SK-N-SH treated with all-trans-retinoic acid at 6 μM for 48 hours (cell line): ENCODE results near the gene ADPRH.
"Not testable (repeated sequence)": the region's sequence is repeated elsewhere in the genome, so short reads cannot be mapped to it uniquely, and the experiment has no call there.

Experiments
- ATAC-seq: fragments of 200-7000 bp; cut with Tn5 transposase; 3 replicates; pipeline ENCODE4 v1.9.1; 2020; ENCODE audit warnings: mild to moderate bottlenecking, moderate library complexity
- ARNTL ChIP-seq: fragments of 450-650 bp; formaldehyde crosslinking; IDR thresholded peaks from 2 replicates; pipeline ENCODE4 v1.5.0; 2020; ENCODE audit warnings: low read depth, mild to moderate bottlenecking, moderate library complexity, borderline replicate concordance
- BACH2 ChIP-seq: fragments of 250-450 bp; sonication (Bioruptor Pico); IDR thresholded peaks from 2 replicates; pipeline ENCODE4 v1.9.0; 2021; ENCODE audit warnings: mild to moderate bottlenecking, borderline replicate concordance
- CREB5 ChIP-seq: fragments of 250-450 bp; sonication (Bioruptor Pico); IDR thresholded peaks from 2 replicates; pipeline ENCODE4 v1.5.1; 2020; ENCODE audit warnings: low read depth, mild to moderate bottlenecking, moderate library complexity
- CSRNP3 ChIP-seq: fragments of 250-450 bp; sonication (Bioruptor Pico); IDR thresholded peaks from 2 replicates; pipeline ENCODE4 v1.5.1; 2021; ENCODE audit warnings: mild to moderate bottlenecking, moderate library complexity
- GLIS3 ChIP-seq: fragments of 250-450 bp; sonication (Bioruptor Pico); IDR thresholded peaks from 2 replicates; pipeline ENCODE4 v1.5.0; 2020; ENCODE audit warnings: mild to moderate bottlenecking, moderate library complexity
- ISL1 ChIP-seq: fragments of 250-450 bp; sonication (Bioruptor Pico); IDR thresholded peaks from 2 replicates; pipeline ENCODE4 v2.1.2; 2022; ENCODE audit warnings: mild to moderate bottlenecking, moderate library complexity
- OSR1 ChIP-seq: fragments of 250-450 bp; sonication (Bioruptor Pico); IDR thresholded peaks from 2 replicates; pipeline ENCODE4 v1.8.0; 2022; ENCODE audit warnings: moderate library complexity, mild to moderate bottlenecking, inconsistent platforms
- PATZ1 ChIP-seq: fragments of 250-450 bp; sonication (Bioruptor Pico); IDR thresholded peaks from 2 replicates; pipeline ENCODE4 v1.8.0; 2020; ENCODE audit warnings: mild to moderate bottlenecking, moderate library complexity, borderline replicate concordance
- POU6F1 ChIP-seq: fragments of 250-450 bp; sonication (Bioruptor Pico); IDR thresholded peaks from 2 replicates; pipeline ENCODE4 v1.8.0; 2021; ENCODE audit warnings: low read depth, mild to moderate bottlenecking, moderate library complexity, borderline replicate concordance
- PPARA ChIP-seq: fragments of 250-450 bp; sonication (Bioruptor Pico); IDR thresholded peaks from 2 replicates; pipeline ENCODE4 v1.5.0; 2020; ENCODE audit warnings: mild to moderate bottlenecking, borderline replicate concordance
- RARB ChIP-seq: fragments of 250-450 bp; sonication (Bioruptor Pico); IDR thresholded peaks from 2 replicates; pipeline ENCODE4 v1.8.0; 2021; ENCODE audit warnings: mild to moderate bottlenecking, moderate library complexity
- SNAI2 ChIP-seq: fragments of 250-450 bp; sonication (Bioruptor Pico); IDR thresholded peaks from 2 replicates; pipeline ENCODE4 v1.5.0; 2020; ENCODE audit warnings: mild to moderate bottlenecking, moderate library complexity
- TCF4 ChIP-seq: fragments of 250-450 bp; sonication (Bioruptor Pico); IDR thresholded peaks from 2 replicates; pipeline ENCODE4 v1.8.0; 2021; ENCODE audit warnings: mild to moderate bottlenecking, moderate library complexity, borderline replicate concordance
- TOX ChIP-seq: fragments of 250-450 bp; sonication (Bioruptor Pico); IDR thresholded peaks from 2 replicates; pipeline ENCODE4 v1.8.0; 2021; ENCODE audit warnings: mild to moderate bottlenecking, moderate library complexity, borderline replicate concordance
- TSHZ2 ChIP-seq: fragments of 250-450 bp; sonication (Bioruptor Pico); IDR thresholded peaks from 2 replicates; pipeline ENCODE4 v1.5.0; 2020; ENCODE audit warnings: mild to moderate bottlenecking, moderate library complexity
- ZC3H10 ChIP-seq: fragments of 250-450 bp; sonication (Bioruptor Pico); IDR thresholded peaks from 2 replicates; pipeline ENCODE4 v1.5.1; 2021; ENCODE audit warnings: mild to moderate bottlenecking, moderate library complexity
- ZFP3 ChIP-seq: fragments of 250-450 bp; sonication (Bioruptor Pico); IDR thresholded peaks from 2 replicates; pipeline ENCODE4 v1.5.0; 2020; ENCODE audit warnings: mild to moderate bottlenecking, moderate library complexity
- ZFP30 ChIP-seq: fragments of 450-650 bp; formaldehyde crosslinking; IDR thresholded peaks from 2 replicates; pipeline ENCODE4 v1.5.0; 2022; ENCODE audit warnings: mild to moderate bottlenecking, moderate library complexity
- ZNF565 ChIP-seq: fragments of 450-650 bp; formaldehyde crosslinking; conservative IDR thresholded peaks from 2 replicates; pipeline ENCODE4 v1.5.0; 2020; ENCODE audit warnings: low read depth, mild to moderate bottlenecking, moderate library complexity
- ZNF70 ChIP-seq: fragments of 450-650 bp; formaldehyde crosslinking; IDR thresholded peaks from 2 replicates; pipeline ENCODE4 v1.5.0; 2020; ENCODE audit warnings: mild to moderate bottlenecking, moderate library complexity

The ADPRH gene

GRCh38 chr3:119550192-119550910 is 28.9 kb upstream of the ADPRH start:
- ATAC-seq: no peak
- no peak for TF ChIP-seq ZNF70 (CRISPR knock-in tag)
- no peak for TF ChIP-seq TCF4
- TF ChIP-seq PPARA: no peak
- no peak for TF ChIP-seq POU6F1 (CRISPR knock-in tag)
- no peak for TF ChIP-seq OSR1 (CRISPR knock-in tag)
- TF ChIP-seq ZFP3 (CRISPR knock-in tag): no peak
- TF ChIP-seq ZC3H10: no peak
- TF ChIP-seq BACH2 (CRISPR knock-in tag): no peak
- TF ChIP-seq ISL1 (CRISPR knock-in tag): no peak
- no peak for TF ChIP-seq TSHZ2 (CRISPR knock-in tag)
- no peak for TF ChIP-seq GLIS3 (CRISPR knock-in tag)
- no peak for TF ChIP-seq ARNTL (CRISPR knock-in tag)
- TF ChIP-seq ZNF565 (CRISPR knock-in tag): no peak

GRCh38 chr3:119551598-119551997 is 27.7 kb upstream of the ADPRH start:
- TF ChIP-seq CREB5 (CRISPR knock-in tag) (no peak), ZNF70 (CRISPR knock-in tag) (no peak), PATZ1 (CRISPR knock-in tag) (no peak), OSR1 (CRISPR knock-in tag) (no peak), TOX (CRISPR knock-in tag) (no peak), RARB (CRISPR knock-in tag) (no peak), GLIS3 (CRISPR knock-in tag) (no peak), PPARA (no peak), ZFP30 (CRISPR knock-in tag) (no peak), CSRNP3 (CRISPR knock-in tag) (no peak), SNAI2 (CRISPR knock-in tag) (no peak), ISL1 (CRISPR knock-in tag) (no peak)
- TF ChIP-seq, all 23 proteins: peak for 0
- ATAC-seq: no peak

GRCh38 chr3:119552928-119553327 is 26.4 kb upstream of the ADPRH start:
- not testable (repeated sequence) for ATAC-seq
